ENCODE data around the gene SLC2A4RG.

The SLC2A4RG gene

GRCh38 chr20:63738687-63739129 lies 868 bp upstream of the SLC2A4RG start:
- peak in 1 of 2 donors; percentile 15 for DNase-seq (ENCODE audit: extremely low read depth in 1 of 2, low read depth in 1 of 2)

- DNase-seq (ENCODE audit: extremely low read depth in 1 of 2, low read depth in 1 of 2): peak in 1 of 2 donors; percentile 33
These were observed 572 bp downstream of the SLC2A4RG start for GRCh38 chr20:63740070-63740626.

GRCh38 chr20:63740627-63741353 lies 1.2 kb downstream of the SLC2A4RG start:
- no peak for DNase-seq (ENCODE audit: extremely low read depth in 1 of 2, low read depth in 1 of 2)

- no peak for DNase-seq (ENCODE audit: extremely low read depth in 1 of 2, low read depth in 1 of 2)
These were observed 1.7 kb downstream of the SLC2A4RG start for GRCh38 chr20:63741354-63741675.

GRCh38 chr20:63741676-63742380 lies 2.3 kb downstream of the SLC2A4RG start:
- DNase-seq (ENCODE audit: extremely low read depth in 1 of 2, low read depth in 1 of 2): no peak

- no peak for DNase-seq (ENCODE audit: extremely low read depth in 1 of 2, low read depth in 1 of 2)
These were observed 2.9 kb downstream of the SLC2A4RG start for GRCh38 chr20:63742381-63743024.

- DNase-seq (ENCODE audit: extremely low read depth in 1 of 2, low read depth in 1 of 2): no peak
These were observed 3.8 kb downstream of the SLC2A4RG start for GRCh38 chr20:63743210-63743970.

GRCh38 chr20:63744158-63744557 lies 4.6 kb downstream of the SLC2A4RG start:
- DNase-seq (ENCODE audit: extremely low read depth in 1 of 2, low read depth in 1 of 2): no peak

GRCh38 chr20:63744574-63745423 lies 5.2 kb downstream of the SLC2A4RG start:
- no peak for DNase-seq (ENCODE audit: extremely low read depth in 1 of 2, low read depth in 1 of 2)

- DNase-seq (ENCODE audit: extremely low read depth in 1 of 2, low read depth in 1 of 2): no peak
These were observed 5.8 kb downstream of the SLC2A4RG start for GRCh38 chr20:63745424-63745805.

GRCh38 chr20:63745961-63746731 lies 6.6 kb downstream of the SLC2A4RG start:
- DNase-seq (ENCODE audit: extremely low read depth in 1 of 2, low read depth in 1 of 2): no peak

- no peak for DNase-seq (ENCODE audit: extremely low read depth in 1 of 2, low read depth in 1 of 2)
These were observed 7.3 kb downstream of the SLC2A4RG start for GRCh38 chr20:63746751-63747315.

- DNase-seq (ENCODE audit: extremely low read depth in 1 of 2, low read depth in 1 of 2): no peak
These were observed 8.1 kb downstream of the SLC2A4RG start for GRCh38 chr20:63747622-63748069.

- no peak for DNase-seq (ENCODE audit: extremely low read depth in 1 of 2, low read depth in 1 of 2)
These were observed 8.7 kb downstream of the SLC2A4RG start for GRCh38 chr20:63748070-63748933.

GRCh38 chr20:63748934-63749270 lies 9.3 kb downstream of the SLC2A4RG start:
- no peak for DNase-seq (ENCODE audit: extremely low read depth in 1 of 2, low read depth in 1 of 2)

GRCh38 chr20:63749597-63750508 lies 10.3 kb downstream of the SLC2A4RG start:
- DNase-seq (ENCODE audit: extremely low read depth in 1 of 2, low read depth in 1 of 2): no peak
